Forelimb muscle (tissue), 1 donor: ENCODE data around the gene PIH1D1. TPM values are rescaled to one million over a fixed set of nuclear protein-coding genes. Genes with fewer than 3 reads are reported as not detected.
A peak's percentile ranks its signal among the peaks of the same experiment; 100 is the strongest.
"Not testable (repeated sequence)": the region's sequence is repeated elsewhere in the genome, so short reads cannot be mapped to it uniquely, and the experiment has no call there.

Experiments used
- DNase-seq: peaks from one replicate; pipeline ENCODE4 v3.0.0-alpha.2; 2013; ENCODE audit warnings: low read depth
- polyA plus RNA-seq: library from polyadenylated mRNA; unstranded; fragments of 120-200 nt; gene quantifications from one replicate; pipeline ENCODE4 v1.2.1, GENCODE V29; 2013; ENCODE audit not compliant: insufficient read length

Gene PIH1D1
- polyA plus RNA-seq, 1 donor = 43.1 TPM

GRCh38 chr19:49481020-49481683 is 29.5 kb upstream of the PIH1D1 start:
- DNase-seq = no peak

GRCh38 chr19:49479975-49480628 is 28.5 kb upstream of the PIH1D1 start:
- no peak for DNase-seq

GRCh38 chr19:49475995-49476880 is 24.6 kb upstream of the PIH1D1 start:
- no peak for DNase-seq

GRCh38 chr19:49475191-49475917 is 23.7 kb upstream of the PIH1D1 start:
- DNase-seq = no peak

- DNase-seq = no peak
These were observed 22.9 kb upstream of the PIH1D1 start for GRCh38 chr19:49474542-49474924.

- DNase-seq = no peak
These were observed 22.4 kb upstream of the PIH1D1 start, which contains the start of gene FLT3LG for GRCh38 chr19:49473868-49474541. FLT3LG (plus strand) TSS chr19:49474215; CDS start chr19:49474640, 425 bp downstream.

- not testable (repeated sequence) for DNase-seq
These were observed 21.9 kb upstream of the PIH1D1 start for GRCh38 chr19:49473501-49473867.

- DNase-seq = no peak
These were observed 21.3 kb upstream of the PIH1D1 start for GRCh38 chr19:49472936-49473335.

- DNase-seq = no peak
These were observed 19.0 kb upstream of the PIH1D1 start for GRCh38 chr19:49470615-49470978.

GRCh38 chr19:49469828-49470614 is 18.4 kb upstream of the PIH1D1 start:
- no peak for DNase-seq

GRCh38 chr19:49468746-49469447 is 17.3 kb upstream of the PIH1D1 start:
- DNase-seq = peak; percentile 83

- DNase-seq = no peak
These were observed 16.6 kb upstream of the PIH1D1 start for GRCh38 chr19:49468199-49468598.

GRCh38 chr19:49465371-49465770 is 13.8 kb upstream of the PIH1D1 start:
- DNase-seq = no peak

- no peak for DNase-seq
These were observed 12.5 kb upstream of the PIH1D1 start for GRCh38 chr19:49463960-49464740.

GRCh38 chr19:49462492-49462891 is 10.9 kb upstream of the PIH1D1 start:
- DNase-seq = no peak

- no peak for DNase-seq
These were observed 10.0 kb upstream of the PIH1D1 start for GRCh38 chr19:49461656-49462055.

- not testable (repeated sequence) for DNase-seq
These were observed 9.5 kb upstream of the PIH1D1 start for GRCh38 chr19:49461130-49461529.

GRCh38 chr19:49459388-49459787 is 7.8 kb upstream of the PIH1D1 start:
- DNase-seq = no peak

- DNase-seq = no peak
These were observed 6.9 kb upstream of the PIH1D1 start for GRCh38 chr19:49458567-49458903.
